Measurements from ENCODE around the gene BEND6. TPM values are rescaled to one million over a fixed set of nuclear protein-coding genes. Genes with fewer than 3 reads are reported as not detected.

Gene BEND6
- total RNA-seq, 4 donors from 2014 or later, result 0.27 to 0.58 (median 0.42) TPM; not detected in 1

- H3K4me3 ChIP-seq (ENCODE audit: low read depth, poor library complexity, severe bottlenecking), result no peak overlapping the region
- intact Hi-C loops (cut with DNase I; ENCODE audit: low total_unique reads), result no loop called here
- TF ChIP-seq CTCF (IDR thresholded peaks at IDR 0.05) (no peak), POLR2A (IDR thresholded peaks at IDR 0.05) (no peak)
- WGBS, 2 donors, result 44 to 46% methylated on average over 1 of the region's 1 CpG
- DNase-seq (ENCODE audit: low spot score in 2 of 2), result no peak
Measured at GRCh38 chr6:56986611-56987010, 31.7 kb downstream of the BEND6 start.

- 91 to 94% methylated on average over 10 of the region's 10 CpGs for WGBS, 2 donors
- intact Hi-C loops (cut with DNase I; ENCODE audit: low total_unique reads), result no loop called here
- no peak for DNase-seq (ENCODE audit: low spot score in 2 of 2)
- no peak for TF ChIP-seq POLR2A (IDR thresholded peaks at IDR 0.05)
- TF ChIP-seq CTCF (IDR thresholded peaks at IDR 0.05), result no peak
- H3K4me3 ChIP-seq (ENCODE audit: low read depth, poor library complexity, severe bottlenecking), result no peak overlapping the region
Measured at GRCh38 chr6:56988145-56988544, 33.2 kb downstream of the BEND6 start.

GRCh38 chr6:56992036-56992435, 37.1 kb downstream of the BEND6 start:
- TF ChIP-seq CTCF (IDR thresholded peaks at IDR 0.05) (no peak), POLR2A (IDR thresholded peaks at IDR 0.05) (no peak)
- no peak for DNase-seq (ENCODE audit: low spot score in 2 of 2)
- H3K4me3 ChIP-seq (ENCODE audit: low read depth, poor library complexity, severe bottlenecking), result no peak overlapping the region
- intact Hi-C loops (cut with DNase I; ENCODE audit: low total_unique reads), result no loop called here
- WGBS, 2 donors, result 69 to 89% methylated on average over 2 of the region's 2 CpGs

- no peak overlapping the region for H3K4me3 ChIP-seq (ENCODE audit: low read depth, poor library complexity, severe bottlenecking)
- WGBS, 2 donors, result 82 to 92% methylated on average over 1 of the region's 1 CpG
- no peak for DNase-seq (ENCODE audit: low spot score in 2 of 2)
- intact Hi-C loops (cut with DNase I; ENCODE audit: low total_unique reads), result no loop called here
- no peak for TF ChIP-seq POLR2A (IDR thresholded peaks at IDR 0.05)
- no peak for TF ChIP-seq CTCF (IDR thresholded peaks at IDR 0.05)
Measured at GRCh38 chr6:56992703-56993102, 37.8 kb downstream of the BEND6 start.

- H3K4me3 ChIP-seq (ENCODE audit: low read depth, poor library complexity, severe bottlenecking), result no peak overlapping the region
- WGBS, 2 donors, result 90 to 91% methylated on average over 3 of the region's 3 CpGs
- no peak for TF ChIP-seq POLR2A (IDR thresholded peaks at IDR 0.05)
- no peak for TF ChIP-seq CTCF (IDR thresholded peaks at IDR 0.05)
- no peak for DNase-seq (ENCODE audit: low spot score in 2 of 2)
- intact Hi-C loops (cut with DNase I; ENCODE audit: low total_unique reads), result no loop called here
Measured at GRCh38 chr6:56995347-56995902, 40.5 kb downstream of the BEND6 start.

- intact Hi-C loops (cut with DNase I; ENCODE audit: low total_unique reads), result no loop called here
- 88 to 100% methylated on average over 1 of the region's 1 CpG for WGBS, 2 donors
- TF ChIP-seq CTCF (IDR thresholded peaks at IDR 0.05), result no peak
- no peak for TF ChIP-seq POLR2A (IDR thresholded peaks at IDR 0.05)
- no peak for DNase-seq (ENCODE audit: low spot score in 2 of 2)
- no peak overlapping the region for H3K4me3 ChIP-seq (ENCODE audit: low read depth, poor library complexity, severe bottlenecking)
Measured at GRCh38 chr6:56996401-56996800, 41.5 kb downstream of the BEND6 start.

All from lower leg skin (tissue), 4 donors.